ENCODE results near the gene PTPRN. TPM values are rescaled to one million over a fixed set of nuclear protein-coding genes. Genes with fewer than 3 reads are reported as not detected.
"Not testable (repeated sequence)": the region's sequence is repeated elsewhere in the genome, so short reads cannot be mapped to it uniquely, and the experiment has no call there.

PTPRN gene
- total RNA-seq, 2 donors from 2014 or later, result 0.09 to 6.6 TPM

DNA sequence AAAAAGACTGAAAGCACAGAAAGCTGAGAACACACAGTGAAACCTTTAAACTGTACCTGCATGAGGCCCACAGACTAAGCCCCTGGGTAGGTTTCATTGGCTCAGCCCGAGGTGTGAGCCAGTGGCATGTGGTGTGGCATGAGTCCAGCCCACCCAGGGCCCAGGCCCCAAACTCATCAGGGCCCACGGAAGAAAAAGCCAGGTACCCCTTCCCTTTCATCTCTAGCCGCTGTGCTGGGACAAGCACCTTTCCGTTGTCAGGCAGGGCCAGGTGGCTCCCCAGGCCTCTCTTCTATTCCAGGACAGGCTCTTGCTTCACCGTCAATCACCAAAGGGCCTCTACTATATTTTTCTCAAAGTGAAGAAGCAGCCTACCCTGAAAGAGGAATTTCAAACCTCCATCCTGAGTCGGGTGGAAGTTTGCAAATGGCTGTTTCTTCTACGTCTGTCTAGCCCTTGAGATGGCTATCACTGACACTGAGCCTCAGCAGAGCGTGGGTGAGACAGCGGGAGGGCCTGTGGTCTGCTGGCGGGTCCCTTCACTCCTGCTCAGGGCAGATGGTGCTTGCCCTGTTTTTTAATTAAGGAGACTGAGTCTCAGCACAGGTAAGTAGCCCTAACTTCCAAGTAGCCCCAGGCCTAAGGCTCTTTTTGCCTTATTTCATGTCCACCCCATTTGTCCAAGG is 21.5 kb downstream of the PTPRN start:
- Histone ChIP-seq H3K4me1 (replicated peaks) (peaks cover 9% of the 10 kb centered on the region), H3K27me3 (replicated peaks; ENCODE audit: insufficient read depth) (no peaks in the 10 kb centered on the region), H3K27ac (no peak overlapping the region), H3K36me3 (peaks cover 0 to 11% of the 10 kb centered on the region in 2 donors), H3K4me3 (no peak overlapping the region), H3K9me3 (no peaks in the 10 kb centered on the region)
- 74% methylated on average over 10 of the region's 10 CpGs for WGBS
- no peak for DNase-seq (ENCODE audit: low spot score)
- intact Hi-C loops (cut with DNase I), result no loop called here
- no peak for TF ChIP-seq CTCF (IDR thresholded peaks at IDR 0.05)
- TF ChIP-seq POLR2AphosphoS5 (IDR thresholded peaks at IDR 0.05), result no peak
- TF ChIP-seq POLR2A (IDR thresholded peaks at IDR 0.05), result no peak

DNA sequence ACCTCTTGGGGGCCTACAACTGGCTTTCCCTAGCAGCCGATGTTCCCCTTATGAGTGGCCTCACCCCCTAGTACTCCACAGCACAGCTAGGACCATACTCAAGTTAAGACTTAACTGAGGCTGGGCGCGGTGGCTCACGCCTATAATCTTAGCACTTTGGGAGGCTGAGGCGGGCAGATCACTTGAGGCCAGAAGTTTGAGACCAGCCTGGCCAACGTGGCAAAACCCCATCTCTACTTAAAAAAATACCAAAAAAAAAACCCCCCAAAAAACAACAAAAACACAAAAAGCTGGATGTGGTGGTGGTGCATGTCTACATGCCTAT is 22.1 kb downstream of the PTPRN start:
- H3K36me3 ChIP-seq, result peaks cover 0 to 16% of the 10 kb centered on the region in 2 donors
- H3K4me3 ChIP-seq; H3K27ac ChIP-seq; intact Hi-C loops (cut with DNase I); H3K9me3 ChIP-seq; DNase-seq (ENCODE audit: low spot score); H3K4me1 ChIP-seq (replicated peaks); H3K27me3 ChIP-seq (replicated peaks; ENCODE audit: insufficient read depth): not testable (repeated sequence)
- 87% methylated on average over 6 of the region's 6 CpGs for WGBS

DNA sequence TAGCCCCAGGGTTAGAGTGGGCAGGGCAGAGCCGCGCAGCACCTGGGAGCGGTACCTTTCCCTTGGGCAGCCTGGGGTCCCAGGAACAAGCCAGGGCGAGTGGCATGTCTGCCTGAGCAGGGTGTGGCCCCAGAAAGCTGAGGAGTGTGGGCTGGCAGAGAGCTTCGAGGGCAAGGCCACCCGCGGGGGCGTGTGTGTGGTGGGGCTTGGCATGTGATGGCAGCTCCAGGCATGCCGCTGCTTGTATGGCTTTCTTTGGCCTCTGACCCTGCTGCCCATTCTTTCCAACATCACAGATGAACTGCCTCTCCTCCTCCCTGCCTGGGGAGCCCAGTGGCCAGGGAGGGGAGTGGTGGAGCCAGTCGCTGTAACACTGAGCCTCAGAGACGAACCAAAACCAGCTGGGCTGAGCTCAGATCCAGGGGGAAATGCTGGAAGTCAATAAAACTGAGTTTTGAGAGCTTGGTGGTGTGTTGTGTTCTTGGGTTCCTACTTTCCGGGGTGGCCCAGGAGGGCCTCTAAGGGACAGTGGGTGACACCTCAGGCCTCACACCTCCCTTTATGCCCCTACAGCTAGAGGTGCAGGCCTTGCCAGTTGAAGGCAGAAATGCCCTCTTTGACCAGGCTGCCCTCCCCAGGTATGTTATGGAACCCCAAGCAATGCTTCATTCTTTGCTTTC is 22.6 kb downstream of the PTPRN start:
- H3K36me3 ChIP-seq, result peaks cover 0 to 16% of the 10 kb centered on the region in 2 donors
- peaks cover 9% of the 10 kb centered on the region for H3K4me1 ChIP-seq (replicated peaks)
- DNase-seq (ENCODE audit: low spot score), result no peak
- H3K9me3 ChIP-seq, result no peaks in the 10 kb centered on the region
- 50% methylated on average over 12 of the region's 12 CpGs for WGBS
- H3K27me3 ChIP-seq (replicated peaks; ENCODE audit: insufficient read depth), result no peaks in the 10 kb centered on the region
- no peak overlapping the region for H3K27ac ChIP-seq
- intact Hi-C loops (cut with DNase I), result no loop called here
- no peak overlapping the region for H3K4me3 ChIP-seq
- TF ChIP-seq POLR2A (IDR thresholded peaks at IDR 0.05) (no peak), POLR2AphosphoS5 (IDR thresholded peaks at IDR 0.05) (no peak)

DNA sequence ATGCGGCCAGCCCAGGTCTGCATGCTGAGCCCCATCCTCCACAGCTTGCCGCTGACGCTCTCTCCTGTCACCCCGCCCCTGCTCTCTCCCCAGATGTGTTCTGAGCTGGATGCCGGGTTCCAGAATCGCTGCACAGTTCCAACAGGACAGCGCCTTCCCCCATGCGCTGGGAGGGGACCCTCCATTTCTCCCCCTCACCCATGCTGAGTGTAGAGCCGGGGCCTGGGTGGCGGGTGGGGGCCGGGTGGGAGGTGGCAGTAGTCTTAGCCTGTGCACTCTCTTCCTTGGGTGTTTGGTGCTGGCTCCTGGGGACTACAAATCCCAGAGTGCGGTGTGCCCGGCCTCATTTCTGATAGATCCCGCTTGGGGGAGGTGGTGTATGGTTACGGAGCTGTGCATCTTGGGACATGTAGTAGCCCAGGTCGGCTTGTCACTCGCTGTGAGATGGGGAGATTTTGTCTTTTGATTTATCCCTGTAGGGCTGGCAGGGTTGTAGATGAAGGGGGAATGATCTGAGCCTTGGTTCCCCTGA is 23.2 kb downstream of the PTPRN start:
- no peak overlapping the region for H3K4me3 ChIP-seq
- peak; percentile 66 for DNase-seq (ENCODE audit: low spot score)
- WGBS, result 54% methylated on average over 17 of the region's 17 CpGs

DNA sequence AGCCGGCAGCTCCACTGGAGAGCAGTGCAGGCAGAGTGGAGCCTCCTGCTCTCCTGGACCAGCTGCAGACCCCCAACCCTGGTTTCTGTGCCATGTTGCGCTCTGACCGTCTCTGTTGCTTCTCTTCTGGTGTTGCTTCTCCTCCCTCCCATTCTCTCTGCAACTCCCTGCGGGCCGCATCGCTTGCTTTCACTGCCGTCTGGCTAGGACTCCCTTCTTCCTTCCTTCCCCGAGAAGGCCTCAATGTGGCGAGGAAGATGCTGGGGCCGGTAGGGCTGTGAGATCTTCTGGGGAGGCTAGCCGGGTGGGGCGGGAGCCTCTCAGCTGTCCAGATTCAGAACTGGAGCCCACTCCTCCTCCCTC is 23.8 kb downstream of the PTPRN start:
- no peak overlapping the region for H3K4me3 ChIP-seq
- intact Hi-C loops (cut with DNase I), result no loop called here
- TF ChIP-seq CTCF (IDR thresholded peaks at IDR 0.05) (no peak), POLR2AphosphoS5 (IDR thresholded peaks at IDR 0.05) (no peak), POLR2A (IDR thresholded peaks at IDR 0.05) (no peak)
- H3K4me1 ChIP-seq (replicated peaks), result peaks cover 11% of the 10 kb centered on the region
- no peaks in the 10 kb centered on the region for H3K27me3 ChIP-seq (replicated peaks; ENCODE audit: insufficient read depth)
- DNase-seq (ENCODE audit: low spot score), result no peak
- H3K27ac ChIP-seq, result no peak overlapping the region
- H3K9me3 ChIP-seq, result no peaks in the 10 kb centered on the region
- H3K36me3 ChIP-seq, result peaks cover 0 to 16% of the 10 kb centered on the region in 2 donors
- WGBS, result 79% methylated on average over 12 of the region's 12 CpGs

More for the DNA sequence above, 23.2 kb downstream of the PTPRN start:
- Histone ChIP-seq H3K36me3 (peaks cover 0 to 16% of the 10 kb centered on the region in 2 donors), H3K4me1 (replicated peaks) (peaks cover 9% of the 10 kb centered on the region), H3K27ac (no peak overlapping the region), H3K9me3 (no peaks in the 10 kb centered on the region), H3K27me3 (replicated peaks; ENCODE audit: insufficient read depth) (no peaks in the 10 kb centered on the region)
- peak; percentile 45 for TF ChIP-seq POLR2AphosphoS5 (IDR thresholded peaks at IDR 0.05)
- no peak for TF ChIP-seq POLR2A (IDR thresholded peaks at IDR 0.05)
- intact Hi-C loops (cut with DNase I), result no loop called here

- Histone ChIP-seq H3K27me3 (replicated peaks; ENCODE audit: insufficient read depth) (no peaks in the 10 kb centered on the region), H3K36me3 (peaks cover 0 to 16% of the 10 kb centered on the region in 2 donors), H3K9me3 (no peaks in the 10 kb centered on the region), H3K4me3 (no peak overlapping the region), H3K4me1 (replicated peaks) (peaks cover 16% of the 10 kb centered on the region), H3K27ac (no peak overlapping the region)
- WGBS, result 85% methylated on average over 16 of the region's 16 CpGs
- no peak for DNase-seq (ENCODE audit: low spot score)
- no peak for TF ChIP-seq CTCF (IDR thresholded peaks at IDR 0.05)
- TF ChIP-seq POLR2A (IDR thresholded peaks at IDR 0.05), result no peak
- TF ChIP-seq POLR2AphosphoS5 (IDR thresholded peaks at IDR 0.05), result no peak
- intact Hi-C loops (cut with DNase I), result no loop called here
These were observed 24.5 kb downstream of the PTPRN start for GRCh38 chr2:219284501-219285372.

All from prostate gland (tissue), 2 donors.